Measurements from ENCODE around the gene BAZ2B.
"Not testable (repeated sequence)": the region's sequence is repeated elsewhere in the genome, so short reads cannot be mapped to it uniquely, and the experiment has no call there.

The BAZ2B gene

DNA sequence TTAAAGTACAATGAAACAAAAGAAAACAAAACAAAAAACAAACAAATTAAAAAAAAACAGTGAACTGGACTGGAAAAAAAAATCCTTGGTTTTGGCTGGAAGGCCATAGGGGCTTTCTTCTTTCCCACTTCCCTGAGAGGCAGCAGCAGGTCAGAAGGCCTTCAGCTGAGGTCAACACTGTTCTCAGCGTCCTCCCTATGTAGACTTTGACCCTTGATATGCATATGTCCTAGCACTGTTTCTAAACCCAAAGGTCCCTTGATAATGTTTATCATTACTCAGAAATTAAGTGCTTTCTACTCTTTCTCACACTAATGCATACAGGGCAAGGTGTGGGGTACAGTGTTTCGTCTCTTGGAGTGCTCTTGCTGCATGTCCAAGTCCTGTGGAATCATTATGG lies 254.3 kb downstream of the BAZ2B start:
- H3K4me3 ChIP-seq (ENCODE audit: control insufficient read depth, low read depth, low read length) = no peak overlapping the region
- DNase-seq (ENCODE audit: low read depth) = no peak
- TF ChIP-seq, protein P1, sequence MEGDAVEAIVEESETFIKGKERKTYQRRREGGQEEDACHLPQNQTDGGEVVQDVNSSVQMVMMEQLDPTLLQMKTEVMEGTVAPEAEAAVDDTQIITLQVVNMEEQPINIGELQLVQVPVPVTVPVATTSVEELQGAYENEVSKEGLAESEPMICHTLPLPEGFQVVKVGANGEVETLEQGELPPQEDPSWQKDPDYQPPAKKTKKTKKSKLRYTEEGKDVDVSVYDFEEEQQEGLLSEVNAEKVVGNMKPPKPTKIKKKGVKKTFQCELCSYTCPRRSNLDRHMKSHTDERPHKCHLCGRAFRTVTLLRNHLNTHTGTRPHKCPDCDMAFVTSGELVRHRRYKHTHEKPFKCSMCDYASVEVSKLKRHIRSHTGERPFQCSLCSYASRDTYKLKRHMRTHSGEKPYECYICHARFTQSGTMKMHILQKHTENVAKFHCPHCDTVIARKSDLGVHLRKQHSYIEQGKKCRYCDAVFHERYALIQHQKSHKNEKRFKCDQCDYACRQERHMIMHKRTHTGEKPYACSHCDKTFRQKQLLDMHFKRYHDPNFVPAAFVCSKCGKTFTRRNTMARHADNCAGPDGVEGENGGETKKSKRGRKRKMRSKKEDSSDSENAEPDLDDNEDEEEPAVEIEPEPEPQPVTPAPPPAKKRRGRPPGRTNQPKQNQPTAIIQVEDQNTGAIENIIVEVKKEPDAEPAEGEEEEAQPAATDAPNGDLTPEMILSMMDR (IDR thresholded peaks at IDR 0.05; ENCODE audit: control insufficient read depth, insufficient read depth, low read depth, low read length, missing control alignments) = no peak

DNA sequence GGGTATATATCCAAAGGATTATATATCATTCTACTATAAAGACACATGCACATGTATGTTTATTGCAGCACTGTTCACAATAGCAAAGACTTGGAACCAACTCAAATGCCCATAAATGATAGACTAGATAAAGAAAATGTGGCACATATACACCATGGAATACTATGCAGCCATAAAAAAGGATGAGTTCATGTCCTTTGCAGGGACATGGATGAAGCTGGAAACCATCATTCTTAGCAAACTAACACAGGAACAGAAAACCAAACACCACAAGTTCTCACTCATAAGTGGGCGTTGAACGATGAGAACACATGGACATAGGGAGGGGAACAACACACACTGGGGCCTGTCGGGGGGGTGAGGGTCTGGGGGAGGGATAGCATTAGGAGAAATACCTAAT lies 254.7 kb downstream of the BAZ2B start:
- H3K4me3 ChIP-seq (ENCODE audit: control insufficient read depth, low read depth, low read length); DNase-seq (ENCODE audit: low read depth): not testable (repeated sequence)

DNA sequence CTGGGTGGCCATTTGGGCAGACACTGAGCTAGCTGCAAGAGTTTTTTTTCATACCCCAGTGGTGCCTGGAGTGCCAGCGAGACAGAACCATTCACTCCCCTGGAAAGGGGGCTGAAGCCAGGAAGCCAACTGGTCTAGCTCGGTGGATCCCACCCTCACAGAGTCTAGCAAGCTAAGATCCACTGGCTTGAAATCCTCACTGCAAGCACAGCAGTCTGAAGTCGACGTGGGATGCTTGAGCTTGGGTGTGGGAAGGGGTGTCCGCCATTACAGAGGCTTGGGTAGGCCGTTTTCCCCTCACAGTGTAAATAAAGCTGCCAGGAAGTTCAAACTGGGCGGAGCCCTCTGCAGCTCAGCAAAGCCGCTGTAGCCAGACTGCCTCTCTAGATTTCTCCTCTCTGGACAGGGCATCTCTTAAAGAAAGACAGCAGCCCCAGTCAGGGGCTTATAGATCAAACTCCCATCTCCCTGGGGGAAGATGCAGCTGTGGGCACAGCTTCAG lies 260.2 kb downstream of the BAZ2B start:
- no peak for DNase-seq (ENCODE audit: low read depth)
- TF ChIP-seq, protein P1 (IDR thresholded peaks at IDR 0.05; ENCODE audit: control insufficient read depth, insufficient read depth, low read depth, low read length, missing control alignments) = no peak

DNA sequence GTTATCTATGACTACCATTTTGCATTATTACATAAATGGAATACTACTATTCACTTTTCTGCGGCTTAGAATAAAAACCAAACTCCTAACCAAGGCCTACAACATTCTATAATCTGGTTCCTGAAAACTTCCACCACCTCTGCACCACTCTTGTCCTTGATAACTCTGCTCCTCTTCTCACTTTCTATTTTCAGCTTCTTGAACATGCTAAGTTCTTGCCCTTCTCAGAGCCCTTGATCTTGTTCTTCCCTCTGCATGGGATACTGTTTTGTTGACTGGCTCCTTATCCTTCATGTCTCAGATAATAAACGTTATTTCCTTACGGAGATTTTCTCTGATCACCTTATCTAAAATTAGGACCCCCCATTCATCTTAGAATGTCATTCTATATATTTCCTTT lies 264.4 kb downstream of the BAZ2B start:
- TF ChIP-seq, protein P1 (IDR thresholded peaks at IDR 0.05; ENCODE audit: control insufficient read depth, insufficient read depth, low read depth, low read length, missing control alignments) = no peak
- no peak overlapping the region for H3K4me3 ChIP-seq (ENCODE audit: control insufficient read depth, low read depth, low read length)

More for the DNA sequence above, 260.2 kb downstream of the BAZ2B start:
- H3K4me3 ChIP-seq (ENCODE audit: control insufficient read depth, low read depth, low read length) = no peak overlapping the region

DNA sequence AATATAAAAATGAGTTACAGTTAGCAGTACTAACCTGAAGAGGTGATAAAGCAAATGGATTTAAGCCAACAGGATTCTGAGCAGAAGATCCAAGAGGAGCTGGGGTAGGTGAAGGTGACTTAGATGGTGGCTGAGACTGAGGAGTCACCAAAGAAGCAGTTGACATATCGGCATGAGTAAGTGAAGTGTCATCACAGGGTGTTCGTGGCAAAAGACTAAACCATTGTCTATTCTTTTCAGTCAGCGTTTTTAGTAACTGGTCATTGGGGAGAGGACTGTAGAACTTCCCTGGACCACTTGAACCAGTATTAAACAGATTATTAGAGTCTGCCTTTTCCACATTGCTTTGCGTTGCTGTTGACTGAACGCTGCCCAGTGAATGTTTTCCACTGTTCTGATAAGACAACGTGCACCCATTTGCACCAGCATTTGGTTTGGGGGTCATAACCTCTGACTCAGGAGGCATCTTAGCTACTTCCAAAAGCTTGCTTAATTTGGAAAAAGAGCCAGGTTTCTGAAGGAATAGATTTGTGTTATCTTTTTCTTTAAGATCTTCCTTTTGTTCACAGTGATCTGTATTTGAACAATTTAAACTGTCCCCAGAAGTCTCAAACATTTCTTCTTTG lies 266.6 kb downstream of the BAZ2B start:
- DNase-seq (ENCODE audit: low read depth) = no peak
- TF ChIP-seq, protein P1 (IDR thresholded peaks at IDR 0.05; ENCODE audit: control insufficient read depth, insufficient read depth, low read depth, low read length, missing control alignments) = no peak
- H3K4me3 ChIP-seq (ENCODE audit: control insufficient read depth, low read depth, low read length) = no peak overlapping the region

More for the DNA sequence above, 264.4 kb downstream of the BAZ2B start:
- DNase-seq (ENCODE audit: low read depth) = no peak

DNA sequence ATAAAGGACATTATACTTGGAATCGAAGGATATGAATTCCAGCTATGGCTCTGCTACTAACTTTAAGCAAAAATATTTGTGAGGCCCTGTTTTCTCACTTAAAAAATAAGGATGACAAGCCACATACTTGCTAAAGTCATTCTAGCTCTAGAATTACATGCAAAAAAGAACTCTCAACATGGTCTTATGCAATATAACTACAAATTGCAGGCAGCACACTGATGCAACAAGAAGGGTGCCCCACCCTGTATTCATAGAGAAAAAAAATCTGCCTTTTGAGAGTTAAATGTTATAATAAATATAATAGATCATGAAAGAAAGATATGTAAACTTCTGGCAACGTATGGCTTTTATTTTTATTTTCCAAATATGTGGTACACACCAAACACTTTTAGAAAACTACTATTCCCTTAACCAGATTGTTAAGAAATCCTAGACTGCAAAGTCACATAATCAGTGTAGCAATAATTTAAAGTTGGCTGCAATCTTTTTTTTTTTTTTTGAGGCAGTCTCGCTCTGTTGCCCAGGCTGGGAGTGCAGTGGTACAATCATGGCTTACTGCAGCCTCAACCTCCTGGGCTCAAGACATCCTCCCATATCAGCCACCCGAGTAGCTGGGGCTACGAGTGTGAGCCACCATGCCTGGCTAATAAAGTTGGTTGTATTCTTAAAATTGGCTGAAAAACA lies 289.6 kb downstream of the BAZ2B start:
- TF ChIP-seq, protein P1 (IDR thresholded peaks at IDR 0.05; ENCODE audit: control insufficient read depth, insufficient read depth, low read depth, low read length, missing control alignments) = no peak
- no peak overlapping the region for H3K4me3 ChIP-seq (ENCODE audit: control insufficient read depth, low read depth, low read length)
- peak; percentile 52 for DNase-seq (ENCODE audit: low read depth)

DNA sequence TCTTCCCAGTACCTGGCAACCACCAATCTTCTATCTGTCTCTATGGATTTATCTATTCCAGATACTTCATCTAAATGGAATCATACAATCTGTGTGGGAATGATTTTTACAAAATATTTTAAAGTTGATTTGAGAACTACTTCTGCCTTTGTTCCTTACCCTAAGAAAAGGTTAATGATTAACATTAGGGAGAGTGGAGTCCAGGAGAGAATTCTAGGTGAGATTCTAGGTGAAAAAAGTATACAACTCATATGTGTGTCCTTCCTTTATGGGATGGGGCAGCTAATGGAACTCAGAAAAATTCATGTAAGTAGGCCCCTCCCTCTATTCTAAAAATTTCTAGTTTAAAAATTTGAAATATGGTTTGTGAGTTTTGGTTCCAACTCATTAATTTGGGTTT lies 293.9 kb downstream of the BAZ2B start:
- DNase-seq (ENCODE audit: low read depth) = no peak
- TF ChIP-seq, protein P1 (IDR thresholded peaks at IDR 0.05; ENCODE audit: control insufficient read depth, insufficient read depth, low read depth, low read length, missing control alignments) = no peak
- H3K4me3 ChIP-seq (ENCODE audit: control insufficient read depth, low read depth, low read length) = no peak overlapping the region

All from AG09309 (cell line).